Embryonic facial prominence (tissue), 1 donor: ENCODE measurements around the gene ADGB.
"Not testable (repeated sequence)": the region's sequence is repeated elsewhere in the genome, so short reads cannot be mapped to it uniquely, and the experiment has no call there.

ENCODE experiments used
- DNase-seq: peaks from one replicate; pipeline ENCODE4 v3.0.0-alpha.2; 2016; ENCODE audit errors: extremely low spot score

ADGB gene

DNA sequence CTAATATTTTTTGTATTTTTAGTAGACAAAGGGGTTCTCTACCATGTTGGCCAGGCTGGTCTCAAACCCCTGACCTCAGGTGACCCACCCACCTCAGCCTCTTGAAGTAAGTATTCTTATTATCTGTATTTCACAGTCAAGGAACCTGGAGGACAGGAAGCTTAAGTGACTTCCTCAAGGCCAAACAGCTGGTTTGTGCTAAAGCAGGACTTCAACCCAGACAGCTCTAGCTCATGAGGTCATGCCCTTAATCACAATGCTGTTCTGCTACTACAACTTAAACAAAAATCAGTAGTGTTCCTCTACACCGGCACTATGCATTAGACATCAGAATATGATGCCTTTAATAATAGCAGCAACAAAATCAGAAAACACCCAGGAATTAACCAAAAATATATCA lies 168.9 kb downstream of the ADGB start:
- no peak for DNase-seq

DNA sequence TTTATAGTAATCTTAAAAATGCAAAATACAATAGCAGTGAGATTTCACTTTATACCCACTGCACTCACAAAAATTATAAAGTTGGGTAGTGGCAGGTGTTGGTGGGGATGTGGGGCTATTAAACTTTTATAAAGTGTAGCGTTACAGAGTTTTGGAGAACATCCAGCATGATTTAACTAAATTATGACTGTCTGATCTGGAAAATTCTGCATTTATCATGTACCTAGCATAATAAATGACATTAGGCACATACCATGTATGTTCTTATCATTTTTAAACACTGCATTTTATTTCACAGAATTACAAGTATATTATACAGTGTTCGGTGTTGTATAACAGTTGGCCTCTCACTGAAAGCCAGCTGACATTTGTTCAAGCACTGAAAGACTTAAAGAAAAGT lies 169.9 kb downstream of the ADGB start:
- no peak for DNase-seq

GRCh38 chr6:146770275-146770964 lies 171.6 kb downstream of the ADGB start:
- DNase-seq = no peak

DNA sequence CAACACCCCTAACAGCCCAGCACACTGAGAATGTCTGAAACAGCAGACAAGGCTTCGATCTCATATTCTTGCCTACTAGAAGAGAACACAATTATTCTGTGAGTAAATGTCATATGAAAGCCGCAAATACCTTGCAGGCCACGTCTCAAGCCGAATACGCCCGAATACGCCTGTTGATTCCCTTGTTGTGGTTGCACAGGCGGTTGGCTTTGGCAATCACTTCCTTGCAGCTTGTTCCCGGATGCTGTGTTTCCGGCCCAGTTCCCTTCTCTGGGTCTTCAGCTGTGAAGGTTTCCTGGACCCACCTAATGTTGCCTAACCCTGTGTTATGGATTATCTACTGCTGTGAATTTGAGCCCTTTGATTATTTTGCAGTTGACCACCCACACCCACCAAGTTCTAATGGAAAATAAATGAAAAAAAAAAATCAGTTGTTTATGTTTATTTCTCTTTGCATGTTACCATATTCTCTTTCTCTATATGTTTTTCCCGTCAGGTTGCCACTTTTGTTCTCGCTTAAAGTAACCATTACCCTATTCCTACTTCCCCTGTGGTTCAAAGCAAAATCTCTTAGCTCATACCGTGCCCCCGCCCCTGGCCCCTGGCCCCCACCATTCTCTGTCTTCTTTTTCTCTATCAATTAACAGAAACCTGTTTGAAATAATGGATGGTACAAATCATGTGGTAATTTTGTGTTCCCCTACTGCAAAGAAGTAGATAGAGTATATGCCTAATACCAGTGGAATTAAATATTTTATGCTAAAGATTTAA lies 172.4 kb downstream of the ADGB start:
- no peak for DNase-seq

DNA sequence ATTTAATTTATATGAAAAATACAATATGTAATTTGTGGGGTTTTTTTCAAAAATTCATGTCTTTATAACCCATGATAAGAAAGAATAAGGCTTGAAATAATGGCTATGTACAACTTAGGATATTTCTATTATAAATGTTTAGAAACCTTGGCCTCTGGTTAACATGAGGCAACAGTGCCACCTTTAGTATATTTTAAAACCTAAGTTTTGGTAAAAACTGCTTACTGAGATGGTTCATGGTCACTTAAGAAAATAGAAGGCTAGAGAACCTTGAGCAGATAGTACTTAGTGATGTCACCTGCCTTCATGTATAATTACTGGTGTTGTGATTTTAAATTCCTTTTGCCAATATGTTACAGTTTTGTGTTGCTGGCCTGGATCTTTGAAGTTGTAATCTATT lies 176.4 kb downstream of the ADGB start:
- DNase-seq = no peak

DNA sequence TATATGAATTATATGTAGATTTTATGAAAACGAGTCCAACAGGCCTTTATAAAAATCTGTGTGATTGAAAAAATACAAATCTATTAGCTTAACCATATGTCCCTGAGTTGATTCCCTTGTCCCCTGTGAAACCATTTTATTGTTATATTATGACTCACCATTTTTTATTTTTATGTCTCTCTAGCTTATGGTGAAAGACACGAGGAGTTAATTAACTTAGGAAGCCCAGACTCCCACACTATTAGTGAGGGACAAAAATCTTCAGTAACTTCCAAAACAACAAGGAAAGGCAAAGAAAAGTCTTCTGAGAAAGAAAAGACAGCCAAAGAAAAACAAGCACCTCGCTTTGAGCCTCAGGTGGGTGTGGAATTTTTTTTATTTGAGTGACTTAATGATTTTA lies 183.1 kb downstream of the ADGB start:
- no peak for DNase-seq

GRCh38 chr6:146785001-146785585 lies 186.3 kb downstream of the ADGB start:
- no peak for DNase-seq

DNA sequence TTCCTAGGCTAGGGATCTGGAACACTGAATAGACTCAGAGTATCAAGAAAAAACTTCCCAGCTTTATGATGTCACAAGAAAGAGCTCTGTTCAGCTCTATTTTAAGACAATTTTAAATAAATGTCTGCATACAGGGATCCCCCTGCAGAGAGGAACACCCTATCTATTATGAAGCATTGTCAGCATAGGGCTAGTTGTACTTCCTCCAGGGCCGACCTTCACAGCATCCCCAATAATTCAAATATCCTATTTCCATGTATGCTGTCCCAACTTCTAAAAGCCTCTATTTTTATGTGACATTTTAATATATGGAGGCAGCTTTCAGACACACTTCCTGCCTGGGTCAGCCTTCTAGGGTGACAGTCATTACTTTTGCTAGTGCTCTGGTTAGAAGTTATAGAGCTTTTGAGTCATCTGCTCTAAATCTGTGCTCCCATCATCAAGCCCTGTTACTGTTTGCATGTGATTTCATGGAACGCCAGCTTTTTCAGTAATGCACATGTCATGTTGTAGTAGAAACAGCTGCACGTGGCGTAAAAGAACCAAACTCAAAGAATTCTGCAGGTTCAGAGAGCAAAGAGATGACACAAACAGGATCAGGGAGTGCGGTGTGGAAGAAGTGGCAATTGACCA lies 189.2 kb downstream of the ADGB start:
- DNase-seq = no peak

GRCh38 chr6:146790561-146791091 lies 191.9 kb downstream of the ADGB start:
- DNase-seq = no peak

GRCh38 chr6:146791930-146792329 lies 193.2 kb downstream of the ADGB start:
- no peak for DNase-seq

DNA sequence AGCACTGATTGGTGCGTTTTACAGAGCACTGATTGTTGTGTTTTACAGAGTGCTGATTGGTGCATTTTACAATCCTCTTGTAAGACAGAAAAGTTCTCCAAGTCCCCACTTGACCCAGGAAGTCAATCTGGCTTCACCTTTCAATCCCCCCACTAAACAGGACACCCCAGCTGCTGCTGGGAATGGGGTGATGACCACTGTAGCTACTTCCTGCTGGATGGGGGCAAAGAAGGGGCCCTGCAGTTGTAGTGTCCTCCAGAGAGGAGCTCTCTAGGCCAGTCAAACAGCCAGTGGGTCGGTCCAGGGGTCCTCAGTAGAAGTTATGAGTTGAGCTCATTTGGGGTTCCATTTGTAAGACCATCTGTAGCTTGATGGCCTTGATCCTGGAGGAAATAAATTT lies 194.4 kb downstream of the ADGB start:
- not testable (repeated sequence) for DNase-seq

- DNase-seq = no peak
These were observed 196.8 kb downstream of the ADGB start for GRCh38 chr6:146795479-146796133.

DNA sequence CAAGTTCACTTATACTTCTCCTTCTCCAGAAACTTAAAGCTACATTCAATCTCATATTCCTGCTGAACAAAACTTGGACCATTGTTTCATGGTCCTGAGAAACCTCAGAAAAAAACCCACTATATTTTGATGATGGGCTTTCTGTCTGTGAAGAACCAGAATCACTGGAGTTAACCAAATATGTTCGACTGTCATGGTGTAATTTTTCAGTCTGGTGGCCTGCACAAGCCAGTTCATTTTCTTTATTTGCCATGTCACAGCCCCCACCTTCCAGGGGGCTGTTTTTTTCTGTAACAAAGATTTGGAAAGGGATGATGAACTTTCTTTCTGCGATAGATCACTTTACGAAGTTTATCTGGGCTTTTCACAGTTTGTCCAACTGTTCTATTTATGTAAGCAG lies 204.4 kb downstream of the ADGB start:
- DNase-seq = not testable (repeated sequence)

- DNase-seq = no peak
These were observed 204.8 kb downstream of the ADGB start for GRCh38 chr6:146803601-146804000.

GRCh38 chr6:146805546-146806325 lies 207.0 kb downstream of the ADGB start:
- no peak for DNase-seq

DNA sequence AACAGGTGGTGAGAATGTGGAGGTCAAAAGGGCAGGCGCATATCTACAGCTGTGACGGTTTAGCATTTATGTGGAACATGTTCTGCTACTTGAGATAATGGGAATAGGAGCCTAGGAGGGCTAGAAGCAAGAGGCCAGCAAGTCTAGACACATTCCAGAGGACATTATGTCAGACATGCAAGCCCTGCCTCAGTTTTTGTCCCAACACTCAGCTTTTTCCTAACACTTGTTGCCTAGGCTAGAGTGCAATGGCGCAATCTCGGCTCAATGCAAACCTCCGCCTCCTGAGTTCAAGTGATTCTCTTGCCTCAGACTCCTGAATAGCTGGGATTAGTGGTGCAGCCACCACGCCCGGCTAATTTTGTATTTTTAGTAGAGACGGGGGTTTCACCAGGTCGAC lies 210.2 kb downstream of the ADGB start:
- DNase-seq = not testable (repeated sequence)

GRCh38 chr6:146812811-146813321 lies 214.1 kb downstream of the ADGB start:
- DNase-seq = not testable (repeated sequence)

DNA sequence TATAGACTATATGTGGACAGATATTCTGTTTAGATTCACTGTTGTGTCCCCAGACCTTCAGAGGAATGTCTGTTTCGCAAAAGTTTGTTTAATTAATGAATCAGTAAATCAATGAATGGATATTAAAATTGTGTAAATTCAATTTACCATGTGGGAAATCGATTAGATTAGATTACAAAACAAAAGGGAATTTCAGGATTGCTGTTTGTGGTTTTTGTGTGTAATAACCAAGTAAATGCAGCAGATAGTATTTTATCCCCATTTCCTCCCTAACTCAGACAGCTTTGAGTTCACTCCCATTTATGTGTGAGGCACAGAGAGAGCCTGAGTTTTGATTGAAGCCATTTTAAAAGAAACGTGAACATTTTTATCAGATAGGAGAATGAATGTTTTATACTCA lies 214.8 kb downstream of the ADGB start:
- no peak for DNase-seq

DNA sequence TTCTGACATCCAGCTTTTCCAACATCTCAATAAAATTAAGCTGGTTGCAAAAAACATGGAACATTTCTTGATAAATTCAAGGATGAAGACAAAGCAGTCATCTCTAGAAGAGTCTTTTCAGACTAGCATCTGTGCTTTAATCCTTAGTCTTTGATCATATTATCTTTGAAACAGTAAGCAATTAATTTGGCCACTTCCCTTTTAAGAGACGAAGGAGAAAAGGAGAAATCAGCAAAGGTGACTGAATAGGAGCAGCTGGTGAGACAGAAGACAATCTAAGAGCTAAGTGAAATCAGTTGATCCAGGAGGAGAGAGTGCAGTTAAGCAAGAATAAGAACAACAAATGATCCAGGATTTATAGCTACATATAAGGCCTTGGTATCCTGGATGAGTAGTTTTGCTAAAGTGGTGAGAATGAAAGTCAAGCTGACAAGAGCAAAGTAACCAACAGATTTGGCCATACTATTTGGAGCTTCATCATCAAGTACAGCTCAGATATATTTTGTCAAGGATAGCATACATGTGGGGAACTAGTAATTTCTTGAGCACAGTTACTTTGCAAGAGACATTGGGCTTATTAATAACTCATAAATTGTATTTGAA lies 215.5 kb downstream of the ADGB start:
- no peak for DNase-seq
